Astrocyte (in vitro differentiated cells and primary cell): ENCODE measurements around the gene EXOSC2. TPM values are rescaled to one million over a fixed set of nuclear protein-coding genes. Genes with fewer than 3 reads are reported as not detected.

Experiments used
- DNase-seq: peaks from one replicate; pipeline ENCODE4 v3.0.0-alpha.2; 2010; ENCODE audit warnings: low read depth
- FAIRE-seq: peaks from 2 replicates; lab custom pipeline; 2011; peaks lifted over from hg19 to GRCh38; lab: Jason Lieb, UNC
- H2AFZ ChIP-seq: 2 replicates; pipeline ENCODE4 v1.6.0; 2012; ENCODE audit warnings: low read depth, low read length, inconsistent platforms
- H3K27ac ChIP-seq: 2 replicates; pipeline ENCODE4 v1.5.1; 2011; ENCODE audit warnings: low read depth, low read length, inconsistent platforms
- H3K27me3 ChIP-seq: 2 replicates; pipeline ENCODE4 v1.6.0; 2011; ENCODE audit warnings: low read length, inconsistent platforms; ENCODE audit not compliant: insufficient read depth
- H3K36me3 ChIP-seq: 2 replicates; pipeline ENCODE4 v1.5.1; 2011; ENCODE audit warnings: low read length, inconsistent platforms; ENCODE audit not compliant: insufficient read depth
- H3K4me1 ChIP-seq: 2 replicates; pipeline ENCODE4 v1.5.1; 2011; ENCODE audit warnings: low read length, inconsistent platforms; ENCODE audit not compliant: insufficient read depth
- H3K4me2 ChIP-seq: 2 replicates; pipeline ENCODE4 v1.6.0; 2012; ENCODE audit warnings: low read length, inconsistent platforms
- H3K4me3 ChIP-seq: 2 replicates; pipeline ENCODE4 v1.5.1; 2011; ENCODE audit warnings: low read depth, mild to moderate bottlenecking, low read length, inconsistent platforms; ENCODE audit not compliant: insufficient read depth
- H3K79me2 ChIP-seq: 2 replicates; pipeline ENCODE4 v1.6.0; 2012; ENCODE audit warnings: mild to moderate bottlenecking, low read length, inconsistent platforms; ENCODE audit not compliant: insufficient read depth
- H3K9ac ChIP-seq: 2 replicates; pipeline ENCODE4 v1.6.0; 2012; ENCODE audit warnings: mild to moderate bottlenecking, low read length, inconsistent platforms
- H3K9me3 ChIP-seq: 2 replicates; pipeline ENCODE4 v1.5.1; 2012; ENCODE audit warnings: low read depth, mild to moderate bottlenecking, low read length, inconsistent platforms; ENCODE audit not compliant: insufficient read depth
- H4K20me1 ChIP-seq: 2 replicates; pipeline ENCODE4 v1.6.0; 2012; ENCODE audit warnings: low read length, inconsistent platforms; ENCODE audit not compliant: insufficient read depth
- H3K27ac Mint-ChIP-seq: one replicate; pipeline ENCODE4 v1.8.0; 2021; ENCODE audit warnings: mild to moderate bottlenecking, mixed read lengths; ENCODE audit not compliant: unreplicated experiment
- H3K27me3 Mint-ChIP-seq: one replicate; pipeline ENCODE4 v1.8.0; 2021; ENCODE audit warnings: low read depth, mixed read lengths; ENCODE audit not compliant: unreplicated experiment
- H3K36me3 Mint-ChIP-seq: one replicate; pipeline ENCODE4 v1.8.0; 2021; ENCODE audit warnings: low read depth, mixed read lengths; ENCODE audit not compliant: unreplicated experiment
- H3K4me1 Mint-ChIP-seq: one replicate; pipeline ENCODE4 v1.8.0; 2021; ENCODE audit warnings: low read depth, mixed read lengths; ENCODE audit not compliant: unreplicated experiment
- H3K4me3 Mint-ChIP-seq: one replicate; pipeline ENCODE4 v1.8.0; 2021; ENCODE audit warnings: mild to moderate bottlenecking, moderate library complexity, mixed read lengths; ENCODE audit not compliant: unreplicated experiment
- H3K9me3 Mint-ChIP-seq: one replicate; pipeline ENCODE4 v1.8.0; 2021; ENCODE audit warnings: mild to moderate bottlenecking, mixed read lengths; ENCODE audit not compliant: unreplicated experiment
- EZH2 ChIP-seq: IDR thresholded peaks from 2 replicates; pipeline ENCODE4 v1.6.1; 2012; ENCODE audit warnings: mild to moderate bottlenecking, low read length, inconsistent platforms; ENCODE audit not compliant: insufficient read depth
- total RNA-seq: library from RNA; stranded (reverse); gene quantifications from 2 replicates; pipeline ENCODE4 v1.2.1, GENCODE V29; 2021
- TF ChIP-seq, protein P1 (sequence below): IDR thresholded peaks from 2 replicates; pipeline ENCODE4 v1.5.1; 2011; ENCODE audit warnings: low read depth, mild to moderate bottlenecking, inconsistent platforms, low read length, moderate library complexity; ENCODE audit not compliant: insufficient read depth

The EXOSC2 gene
- total RNA-seq, 1 donor from 2014 or later = 28.1 TPM

DNA sequence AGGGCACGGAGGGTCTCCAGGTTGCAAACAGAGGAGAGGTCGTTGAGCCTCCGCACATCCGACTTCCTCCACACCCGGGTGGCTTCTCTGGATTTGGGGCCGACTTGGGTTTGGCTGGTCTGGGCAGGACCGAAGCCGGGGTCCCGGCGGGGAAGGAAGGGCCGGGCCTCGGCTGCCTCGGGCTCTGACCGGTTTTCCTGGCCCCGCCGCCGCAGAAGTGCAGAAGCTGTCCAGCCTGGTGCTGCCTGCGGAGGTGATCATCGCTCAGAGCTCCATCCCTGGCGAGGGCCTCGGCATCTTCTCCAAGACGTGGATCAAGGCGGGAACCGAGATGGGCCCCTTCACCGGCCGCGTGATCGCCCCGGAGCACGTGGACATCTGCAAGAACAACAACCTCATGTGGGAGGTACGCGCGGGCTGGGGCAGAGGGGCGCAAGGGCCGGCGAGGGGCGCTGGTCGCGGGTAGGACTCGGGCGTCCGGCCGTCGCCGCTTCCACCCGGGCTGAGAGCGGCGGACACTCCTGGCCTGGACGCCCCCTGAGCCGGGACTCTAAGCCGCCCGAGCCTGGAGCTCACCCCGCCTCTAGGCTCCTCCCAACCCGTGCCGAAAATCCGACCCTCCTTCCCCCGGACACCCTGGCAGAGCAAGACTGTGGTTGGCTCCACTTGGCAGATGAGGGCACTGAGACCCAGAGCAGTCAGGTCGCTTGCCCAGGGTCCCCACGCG lies 27.0 kb upstream of the EXOSC2 start:
- Histone ChIP-seq H4K20me1 (peaks cover 26% of the 10 kb centered on the region), H3K9ac (no peak overlapping the region), H3K4me1 (no peaks in the 10 kb centered on the region), H3K9me3 (peaks cover 5% of the 10 kb centered on the region), H3K4me3 (no peak overlapping the region), H2AFZ (no peak overlapping the region), H3K36me3 (no peaks in the 10 kb centered on the region), H3K27me3 (peaks cover 55% of the 10 kb centered on the region), H3K4me2 (no peak overlapping the region), H3K79me2 (no peaks in the 10 kb centered on the region), H3K27ac (no peak overlapping the region)
- H3K36me3 Mint-ChIP-seq = peaks cover 2% of the 10 kb centered on the region
- peaks cover 56% of the 10 kb centered on the region for H3K27me3 Mint-ChIP-seq
- FAIRE-seq = no peak
- no peak overlapping the region for H3K4me3 Mint-ChIP-seq
- peak overlapping the region; percentile 75 for H3K27ac Mint-ChIP-seq
- no peaks in the 10 kb centered on the region for H3K4me1 Mint-ChIP-seq
- H3K9me3 Mint-ChIP-seq = peaks cover 3% of the 10 kb centered on the region
- TF ChIP-seq EZH2 = no peak
- TF ChIP-seq, protein P1, sequence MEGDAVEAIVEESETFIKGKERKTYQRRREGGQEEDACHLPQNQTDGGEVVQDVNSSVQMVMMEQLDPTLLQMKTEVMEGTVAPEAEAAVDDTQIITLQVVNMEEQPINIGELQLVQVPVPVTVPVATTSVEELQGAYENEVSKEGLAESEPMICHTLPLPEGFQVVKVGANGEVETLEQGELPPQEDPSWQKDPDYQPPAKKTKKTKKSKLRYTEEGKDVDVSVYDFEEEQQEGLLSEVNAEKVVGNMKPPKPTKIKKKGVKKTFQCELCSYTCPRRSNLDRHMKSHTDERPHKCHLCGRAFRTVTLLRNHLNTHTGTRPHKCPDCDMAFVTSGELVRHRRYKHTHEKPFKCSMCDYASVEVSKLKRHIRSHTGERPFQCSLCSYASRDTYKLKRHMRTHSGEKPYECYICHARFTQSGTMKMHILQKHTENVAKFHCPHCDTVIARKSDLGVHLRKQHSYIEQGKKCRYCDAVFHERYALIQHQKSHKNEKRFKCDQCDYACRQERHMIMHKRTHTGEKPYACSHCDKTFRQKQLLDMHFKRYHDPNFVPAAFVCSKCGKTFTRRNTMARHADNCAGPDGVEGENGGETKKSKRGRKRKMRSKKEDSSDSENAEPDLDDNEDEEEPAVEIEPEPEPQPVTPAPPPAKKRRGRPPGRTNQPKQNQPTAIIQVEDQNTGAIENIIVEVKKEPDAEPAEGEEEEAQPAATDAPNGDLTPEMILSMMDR = no peak
- no peak for DNase-seq

DNA sequence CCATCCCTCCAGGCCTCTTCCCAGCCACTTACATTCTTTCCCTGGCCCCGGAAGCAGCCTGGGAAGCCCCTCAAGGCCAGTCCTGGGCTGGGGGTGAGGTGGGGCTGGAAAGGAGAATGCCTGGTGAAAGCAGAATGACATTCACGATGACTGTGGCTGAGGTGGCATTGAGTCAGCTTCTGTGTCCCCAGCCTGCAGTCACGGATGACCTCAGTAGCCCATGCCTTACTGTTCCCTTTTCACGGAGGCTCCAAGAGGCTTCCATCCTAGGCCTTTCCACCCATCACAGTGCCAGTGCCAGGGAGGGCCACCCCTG lies 26.5 kb upstream of the EXOSC2 start:
- Mint-ChIP-seq H3K36me3 (peaks cover 2% of the 10 kb centered on the region), H3K4me3 (no peak overlapping the region), H3K27ac (peak overlapping the region; percentile 75), H3K27me3 (peaks cover 51% of the 10 kb centered on the region), H3K4me1 (no peaks in the 10 kb centered on the region), H3K9me3 (peaks cover 3% of the 10 kb centered on the region)
- no peak overlapping the region for H2AFZ ChIP-seq
- no peak for TF ChIP-seq EZH2
- TF ChIP-seq, protein P1 = no peak
- DNase-seq (no peak), FAIRE-seq (no peak)
- no peaks in the 10 kb centered on the region for H3K4me1 ChIP-seq
- H3K36me3 ChIP-seq = no peaks in the 10 kb centered on the region
- peaks cover 49% of the 10 kb centered on the region for H3K27me3 ChIP-seq
- H3K9ac ChIP-seq = no peak overlapping the region
- peaks cover under 1% of the 10 kb centered on the region for H3K9me3 ChIP-seq
- peaks cover 23% of the 10 kb centered on the region for H4K20me1 ChIP-seq
- H3K79me2 ChIP-seq = no peaks in the 10 kb centered on the region
- H3K4me2 ChIP-seq = no peak overlapping the region
- H3K27ac ChIP-seq = no peak overlapping the region
- no peak overlapping the region for H3K4me3 ChIP-seq

- peaks cover 2% of the 10 kb centered on the region for H3K36me3 Mint-ChIP-seq
- no peak for DNase-seq
- Histone ChIP-seq H3K9me3 (no peaks in the 10 kb centered on the region), H4K20me1 (peaks cover 13% of the 10 kb centered on the region), H2AFZ (no peak overlapping the region), H3K79me2 (no peaks in the 10 kb centered on the region), H3K4me3 (no peak overlapping the region), H3K36me3 (no peaks in the 10 kb centered on the region), H3K4me2 (no peak overlapping the region), H3K9ac (no peak overlapping the region), H3K27me3 (peaks cover 38% of the 10 kb centered on the region), H3K4me1 (no peaks in the 10 kb centered on the region), H3K27ac (no peak overlapping the region)
- peaks cover 3% of the 10 kb centered on the region for H3K9me3 Mint-ChIP-seq
- no peak overlapping the region for H3K4me3 Mint-ChIP-seq
- no peak for TF ChIP-seq EZH2
- TF ChIP-seq, protein P1 = no peak
- peaks cover 46% of the 10 kb centered on the region for H3K27me3 Mint-ChIP-seq
- H3K4me1 Mint-ChIP-seq = no peaks in the 10 kb centered on the region
- no peak overlapping the region for H3K27ac Mint-ChIP-seq
- FAIRE-seq = no peak
Measured at GRCh38 chr9:130668196-130668595, 25.4 kb upstream of the EXOSC2 start.
